ENCODE measurements around the gene DNAJB5.
"Not testable (repeated sequence)": the region's sequence is repeated elsewhere in the genome, so short reads cannot be mapped to it uniquely, and the experiment has no call there.

Gene DNAJB5

GRCh38 chr9:35001285-35001677, 11.7 kb downstream of the DNAJB5 start:
- DNase-seq: no peak

DNA sequence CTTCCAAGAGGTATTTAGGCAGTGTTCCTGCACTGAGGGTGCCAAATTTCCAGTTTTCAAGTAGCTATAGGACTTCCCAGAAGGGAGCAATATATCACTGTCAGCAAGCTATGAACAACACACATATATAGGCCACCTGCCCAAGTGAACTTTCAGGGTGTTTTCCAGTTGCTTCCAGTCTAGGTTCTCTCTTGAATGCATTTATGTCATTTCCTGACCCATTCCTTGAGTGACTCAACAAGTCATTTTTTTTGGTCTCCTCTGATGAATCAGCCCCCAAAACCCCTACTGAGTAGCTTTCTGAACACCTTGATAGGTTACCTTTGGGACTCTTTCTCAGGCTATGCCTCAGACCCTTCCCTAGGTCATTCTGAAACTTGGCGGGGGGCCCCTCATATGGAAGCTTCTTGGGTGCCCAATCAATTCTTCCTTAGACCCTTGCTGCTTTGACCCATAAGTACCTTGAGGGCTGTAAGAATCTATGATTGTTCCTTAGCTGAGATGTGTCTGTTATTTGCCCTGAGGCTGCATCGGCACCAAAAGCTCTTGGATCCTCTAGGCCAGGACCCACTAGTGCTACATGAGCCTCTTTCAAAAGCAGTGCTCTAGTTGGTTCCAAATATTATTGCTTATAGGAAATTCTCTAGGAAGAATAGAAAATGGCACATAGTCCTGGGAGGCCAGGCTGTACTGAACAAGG, 12.4 kb downstream of the DNAJB5 start:
- DNase-seq: no peak

DNA sequence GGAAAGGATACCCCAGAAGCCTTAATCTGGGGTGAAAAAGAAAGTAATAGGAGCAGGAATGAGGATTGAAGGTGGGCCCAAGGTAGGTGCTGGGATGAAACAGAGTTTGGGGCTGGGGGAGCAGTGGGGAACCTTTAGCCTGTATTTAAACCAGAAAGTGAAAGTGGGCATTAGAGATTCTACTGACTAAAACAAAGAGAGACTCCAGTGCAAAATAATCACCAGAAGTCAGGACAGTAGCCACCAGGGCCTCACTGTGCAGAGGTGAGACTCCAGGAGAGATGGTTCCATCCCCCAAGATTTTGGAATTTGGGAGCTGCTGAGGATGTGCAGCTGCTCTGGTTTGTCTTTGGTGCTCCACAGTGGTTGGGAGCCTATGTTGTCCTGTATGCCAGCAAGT, 13.1 kb downstream of the DNAJB5 start:
- DNase-seq: no peak

- DNase-seq: not testable (repeated sequence)
These were observed 14.8 kb downstream of the DNAJB5 start for GRCh38 chr9:35004299-35004698.

DNA sequence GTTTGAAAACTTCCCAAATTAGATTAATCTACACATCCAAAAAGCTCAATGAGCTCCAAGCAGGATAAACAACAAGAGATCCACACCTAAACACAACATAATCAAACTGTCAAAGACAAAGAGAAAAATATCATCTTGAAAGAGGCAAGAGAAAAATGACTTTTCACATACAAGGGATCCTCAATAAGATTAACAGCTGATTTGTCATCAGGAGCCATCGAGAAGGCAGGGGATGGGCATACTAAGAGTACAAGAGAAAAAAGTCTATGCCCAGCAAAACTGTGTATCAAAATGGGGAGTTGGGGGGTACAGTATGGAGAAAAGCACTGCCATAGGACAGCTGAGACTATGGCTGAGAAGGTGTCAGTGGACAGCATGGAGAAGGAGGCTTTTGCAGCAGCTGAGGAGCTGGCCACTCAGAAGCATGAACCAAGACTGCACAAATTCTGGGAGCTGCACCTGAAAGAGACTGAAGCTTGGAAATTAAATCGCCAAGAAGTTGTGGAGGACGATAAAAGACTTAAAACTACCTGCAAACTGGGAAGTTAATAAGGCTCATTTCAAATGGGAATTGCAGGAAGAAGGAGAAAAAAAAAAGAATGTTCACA, 20.9 kb downstream of the DNAJB5 start:
- DNase-seq: no peak

GRCh38 chr9:35014517-35014916, 25.0 kb downstream of the DNAJB5 start:
- no peak for DNase-seq

GRCh38 chr9:35023443-35023842, 33.9 kb downstream of the DNAJB5 start:
- DNase-seq: not testable (repeated sequence)

GRCh38 chr9:35026671-35027070, 37.1 kb downstream of the DNAJB5 start:
- DNase-seq: no peak

- DNase-seq: no peak
These were observed 37.8 kb downstream of the DNAJB5 start for GRCh38 chr9:35027374-35027773.

GRCh38 chr9:35027860-35028259, 38.3 kb downstream of the DNAJB5 start:
- no peak for DNase-seq

- DNase-seq: no peak
These were observed 38.8 kb downstream of the DNAJB5 start for GRCh38 chr9:35028341-35028740.

DNA sequence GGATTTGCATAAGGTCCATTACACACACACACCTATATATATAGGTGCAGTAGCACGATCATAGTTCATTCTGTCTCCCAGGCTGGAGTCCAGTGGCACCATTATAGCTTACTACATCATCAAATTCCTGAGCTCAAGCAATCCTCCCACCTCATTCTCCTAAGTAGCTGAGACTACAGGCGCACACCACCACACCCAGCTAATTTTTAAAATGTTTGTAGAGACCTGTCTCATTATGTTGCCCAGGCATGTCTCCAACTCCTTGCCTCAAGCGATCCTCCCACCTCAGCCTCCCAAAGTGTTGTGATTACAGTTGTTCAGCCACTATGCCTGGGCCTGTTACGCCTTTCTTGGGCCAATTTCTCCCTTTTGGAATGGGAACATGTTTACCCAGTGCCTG, 39.7 kb downstream of the DNAJB5 start:
- no peak for DNase-seq

DNA sequence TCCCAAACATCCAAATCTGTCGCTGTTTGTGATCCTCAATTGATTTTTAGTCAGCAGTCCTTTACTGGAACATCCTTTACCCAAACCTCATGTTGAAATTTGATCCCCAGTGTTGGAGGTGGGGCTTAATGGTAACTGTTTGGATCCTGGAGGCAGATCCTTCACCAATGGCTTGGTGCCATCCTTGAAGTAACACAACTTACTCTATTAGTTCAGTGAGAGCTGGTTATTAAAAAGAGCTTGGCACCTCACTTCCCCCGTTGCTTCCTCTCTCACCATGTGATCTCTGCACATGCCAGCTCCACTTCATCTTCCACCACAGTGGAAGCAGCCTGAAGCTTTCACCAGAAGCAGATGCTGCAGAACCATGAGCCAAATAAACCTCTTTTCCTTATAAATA, 40.3 kb downstream of the DNAJB5 start:
- no peak for DNase-seq

GRCh38 chr9:35033101-35033500, 43.6 kb downstream of the DNAJB5 start:
- DNase-seq: no peak

- peak; percentile 3 for DNase-seq
These were observed 46.5 kb downstream of the DNAJB5 start for GRCh38 chr9:35035851-35036701.

GRCh38 chr9:35042081-35042604, 52.6 kb downstream of the DNAJB5 start:
- DNase-seq: peak; percentile 63

- no peak for DNase-seq
These were observed 53.5 kb downstream of the DNAJB5 start for GRCh38 chr9:35042891-35043545.

GRCh38 chr9:35044071-35044470, 54.5 kb downstream of the DNAJB5 start:
- DNase-seq: no peak

Data from suppressor macrophage treated with lipopolysaccharide for 4 hours (primary cell).